Keratinocyte (primary cell): Measurements from ENCODE around the gene CUL4A. TPM values are rescaled to one million over a fixed set of nuclear protein-coding genes. Genes with fewer than 3 reads are reported as not detected.

Source experiments
- DNase-seq: peaks from one replicate; pipeline ENCODE4 v3.0.0-alpha.2; 2011; ENCODE audit warnings: low read depth, missing footprints, low spot score
- FAIRE-seq: peaks from 2 replicates; lab custom pipeline; 2011; peaks lifted over from hg19 to GRCh38; lab: Jason Lieb, UNC
- H2AFZ ChIP-seq: 2 replicates; pipeline ENCODE4 v1.6.0; 2012; ENCODE audit warnings: low read length, control low read depth, inconsistent platforms; ENCODE audit not compliant: control insufficient read depth
- H3K27ac ChIP-seq: 2 replicates; pipeline ENCODE4 v1.5.1; 2011; ENCODE audit warnings: low read length; ENCODE audit not compliant: control insufficient read depth, insufficient read depth
- H3K27me3 ChIP-seq: 3 replicates; pipeline ENCODE4 v1.6.0; 2011; ENCODE audit warnings: low read length; ENCODE audit not compliant: control insufficient read depth, insufficient read depth; ENCODE audit errors: extremely low read depth
- H3K36me3 ChIP-seq, 2 experiments: 2 replicates in 1 of 2; 3 replicates in 1 of 2; pipeline ENCODE4 v1.5.1; 2011; ENCODE audit warnings: low read length in 2 of 2, mild to moderate bottlenecking in 1 of 2; ENCODE audit not compliant: control insufficient read depth in 2 of 2, insufficient read depth in 2 of 2; ENCODE audit errors: extremely low read depth in 1 of 2
- H3K4me1 ChIP-seq: 3 replicates; pipeline ENCODE4 v1.5.1; 2011; ENCODE audit warnings: low read length; ENCODE audit not compliant: control insufficient read depth, insufficient read depth; ENCODE audit errors: extremely low read depth
- H3K4me2 ChIP-seq: 3 replicates; pipeline ENCODE4 v1.6.0; 2011; ENCODE audit warnings: low read depth, low read length; ENCODE audit not compliant: control insufficient read depth, insufficient read depth; ENCODE audit errors: extremely low read depth
- H3K4me3 ChIP-seq, 3 experiments: fragments of 200-600 bp in 1 of 3; sonication (generic) in 1 of 3; 2 replicates in 2 of 3; 3 replicates in 1 of 3; pipeline ENCODE4 v1.5.1; 2011 to 2016; ENCODE audit warnings: low read length in 3 of 3, mild to moderate bottlenecking in 3 of 3, control low read depth in 2 of 3, inconsistent platforms in 1 of 3, low read depth in 1 of 3, mixed read lengths in 1 of 3, mixed run types in 1 of 3, moderate library complexity in 1 of 3; ENCODE audit not compliant: control insufficient read depth in 2 of 3, insufficient read depth in 2 of 3; ENCODE audit errors: extremely low read depth in 1 of 3
- H3K79me2 ChIP-seq: 2 replicates; pipeline ENCODE4 v1.6.0; 2012; ENCODE audit warnings: low read length; ENCODE audit not compliant: control insufficient read depth, insufficient read depth
- H3K9ac ChIP-seq: 3 replicates; pipeline ENCODE4 v1.6.0; 2011; ENCODE audit warnings: low read length; ENCODE audit not compliant: control insufficient read depth, insufficient read depth; ENCODE audit errors: extremely low read depth
- H3K9me1 ChIP-seq: 3 replicates; pipeline ENCODE4 v1.6.0; 2011; ENCODE audit warnings: low read length; ENCODE audit not compliant: control insufficient read depth, insufficient read depth; ENCODE audit errors: extremely low read depth
- H3K9me3 ChIP-seq: 2 replicates; pipeline ENCODE4 v1.5.1; 2012; ENCODE audit warnings: low read depth, low read length; ENCODE audit not compliant: control insufficient read depth
- H4K20me1 ChIP-seq: 3 replicates; pipeline ENCODE4 v1.6.0; 2011; ENCODE audit warnings: low read length; ENCODE audit not compliant: control insufficient read depth, insufficient read depth; ENCODE audit errors: extremely low read depth
- EZH2 ChIP-seq: IDR thresholded peaks from one replicate; pipeline ENCODE4 v1.6.1; 2012; ENCODE audit warnings: inconsistent platforms, mild to moderate bottlenecking, low read length, moderate library complexity
- dilution Hi-C: fragments of 300-500 bp; cut with MboI; formaldehyde crosslinking; loops from one replicate; pipeline ENCODE4 v1.7.0; 2020; ENCODE audit warnings: low sequenced_read_pairs; ENCODE audit not compliant: extremely low pct_ligation_motif_present
- polyA plus RNA-seq, 5 experiments: library from polyadenylated mRNA; depleted of rRNA in 3 of 5; stranded (reverse) in 3 of 5; stranded (forward) in 1 of 5; unstranded in 1 of 5; fragments of >200 nt; gene quantifications; 1 replicate in 1 of 5; 2 replicates in 3 of 5; 3 replicates in 1 of 5; pipeline versions ENCODE4 v1.2.1 to v1.2.3, GENCODE V29; 2011 to 2012; ENCODE audit warnings: missing spikeins in 2 of 5, low read depth in 1 of 5, low replicate concordance in 1 of 5
- TF ChIP-seq, protein P1 (sequence below), 3 experiments: IDR thresholded peaks in 1 of 3; conservative IDR thresholded peaks in 1 of 3; optimal IDR thresholded peaks in 1 of 3; 2 replicates in 2 of 3; 3 replicates in 1 of 3; pipeline versions ENCODE3 to v1.5.1; 2011; ENCODE audit warnings: low read length in 3 of 3, mild to moderate bottlenecking in 3 of 3, moderate library complexity in 2 of 3, control low read depth in 1 of 3, inconsistent platforms in 1 of 3; ENCODE audit not compliant: insufficient read depth in 2 of 3; ENCODE audit errors: extremely low read depth in 1 of 3

CUL4A gene
- polyA plus RNA-seq, 1 donor (not counting 4 experiments of a cell fraction or from before 2014, with no cell fraction given): 57.3 TPM

GRCh38 chr13:113302986-113303385 is 93.6 kb downstream of the CUL4A start:
- Histone ChIP-seq H3K4me2 (no peak overlapping the region), H2AFZ (no peak overlapping the region), H3K36me3 (peaks cover 3 to 4% of the 10 kb centered on the region in 2 experiments), H3K79me2 (peaks cover 94% of the 10 kb centered on the region), H3K9me1 (peaks cover 6% of the 10 kb centered on the region), H3K4me1 (peaks cover 27% of the 10 kb centered on the region), H4K20me1 (peaks cover 32% of the 10 kb centered on the region), H3K4me3 (no peak overlapping the region), H3K9me3 (no peaks in the 10 kb centered on the region), H3K9ac (no peak overlapping the region), H3K27ac (no peak overlapping the region), H3K27me3 (no peaks in the 10 kb centered on the region)
- TF ChIP-seq, protein P1, sequence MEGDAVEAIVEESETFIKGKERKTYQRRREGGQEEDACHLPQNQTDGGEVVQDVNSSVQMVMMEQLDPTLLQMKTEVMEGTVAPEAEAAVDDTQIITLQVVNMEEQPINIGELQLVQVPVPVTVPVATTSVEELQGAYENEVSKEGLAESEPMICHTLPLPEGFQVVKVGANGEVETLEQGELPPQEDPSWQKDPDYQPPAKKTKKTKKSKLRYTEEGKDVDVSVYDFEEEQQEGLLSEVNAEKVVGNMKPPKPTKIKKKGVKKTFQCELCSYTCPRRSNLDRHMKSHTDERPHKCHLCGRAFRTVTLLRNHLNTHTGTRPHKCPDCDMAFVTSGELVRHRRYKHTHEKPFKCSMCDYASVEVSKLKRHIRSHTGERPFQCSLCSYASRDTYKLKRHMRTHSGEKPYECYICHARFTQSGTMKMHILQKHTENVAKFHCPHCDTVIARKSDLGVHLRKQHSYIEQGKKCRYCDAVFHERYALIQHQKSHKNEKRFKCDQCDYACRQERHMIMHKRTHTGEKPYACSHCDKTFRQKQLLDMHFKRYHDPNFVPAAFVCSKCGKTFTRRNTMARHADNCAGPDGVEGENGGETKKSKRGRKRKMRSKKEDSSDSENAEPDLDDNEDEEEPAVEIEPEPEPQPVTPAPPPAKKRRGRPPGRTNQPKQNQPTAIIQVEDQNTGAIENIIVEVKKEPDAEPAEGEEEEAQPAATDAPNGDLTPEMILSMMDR (optimal IDR thresholded peaks at IDR 0.05 in 1 of 3, IDR thresholded peaks at IDR 0.05 in 1 of 3, conservative IDR thresholded peaks at IDR 0.05 in 1 of 3; ENCODE audit: extremely low read depth in 1 of 3, insufficient read depth in 2 of 3, low read length in 3 of 3): no peak
- no peak for TF ChIP-seq EZH2
- no peak for DNase-seq
- FAIRE-seq: no peak
- dilution Hi-C loops: no loop called here

DNA sequence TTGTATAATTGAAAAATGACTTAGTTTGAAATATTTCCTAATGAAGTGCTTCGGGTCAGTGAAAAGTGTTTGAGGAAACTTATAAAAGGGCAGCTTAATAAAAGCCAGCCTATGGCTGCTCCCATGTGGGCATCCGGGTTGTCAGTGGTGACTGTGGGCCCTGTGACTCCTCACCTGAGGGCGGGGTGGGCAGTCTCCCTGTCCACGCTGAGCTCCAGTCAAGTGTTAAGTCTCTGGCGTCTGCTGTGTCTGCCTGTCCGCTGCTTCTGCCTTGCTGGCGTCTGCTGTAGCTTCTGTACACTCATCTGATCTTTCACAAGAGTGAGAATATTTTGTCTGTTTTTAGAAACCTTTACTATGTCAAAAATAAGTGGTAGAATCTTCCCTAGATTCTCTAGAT is 94.7 kb downstream of the CUL4A start:
- Histone ChIP-seq H3K4me3 (no peak overlapping the region), H3K36me3 (peaks cover 4 to 5% of the 10 kb centered on the region in 2 experiments), H3K9me3 (no peaks in the 10 kb centered on the region), H3K9ac (no peak overlapping the region), H3K4me1 (peaks cover 18% of the 10 kb centered on the region), H2AFZ (no peak overlapping the region), H3K4me2 (no peak overlapping the region), H3K9me1 (peaks cover 6% of the 10 kb centered on the region), H3K79me2 (peaks cover 93% of the 10 kb centered on the region), H3K27ac (no peak overlapping the region), H4K20me1 (peaks cover 29% of the 10 kb centered on the region), H3K27me3 (no peaks in the 10 kb centered on the region)
- no peak for DNase-seq
- dilution Hi-C loops: no loop called here
- no peak for TF ChIP-seq EZH2
- TF ChIP-seq, protein P1 (optimal IDR thresholded peaks at IDR 0.05 in 1 of 3, IDR thresholded peaks at IDR 0.05 in 1 of 3, conservative IDR thresholded peaks at IDR 0.05 in 1 of 3; ENCODE audit: extremely low read depth in 1 of 3, insufficient read depth in 2 of 3, low read length in 3 of 3): no peak
- FAIRE-seq: no peak
